HCT116 (cell line): Measurements from ENCODE around the gene EZH2. TPM values are rescaled to one million over a fixed set of nuclear protein-coding genes. Genes with fewer than 3 reads are reported as not detected.

Source experiments
- ATAC-seq: fragments of 200-7000 bp; cut with Tn5 transposase; 2 replicates; pipeline ENCODE4 v1.9.1; 2020; ENCODE audit warnings: mild to moderate bottlenecking, moderate library complexity
- BruUV-seq: library from RNA; stranded (reverse); fragments of 400-500 nt; replicated peaks from 2 replicates; lab custom pipeline; 2021; lab: Mats Ljungman, UMichigan
- CTCF ChIA-PET: fragments of 300-600 bp; sonication (Branson Sonifier 250); formaldehyde crosslinking; loops from one replicate; lab custom pipeline; 2021; ENCODE audit warnings: antibody characterized with exemption; lab: Charles Lee
- POLR2A ChIA-PET: fragments of 300-600, 350-600 bp; sonication (Branson Sonifier 250); formaldehyde crosslinking; loops from one replicate; lab custom pipeline; 2021; ENCODE audit warnings: antibody characterized with exemption; lab: Charles Lee
- RAD21 ChIA-PET, 2 experiments: fragments of 300-600 bp; sonication (Branson Sonifier 250); formaldehyde crosslinking; loops; one replicate each; lab custom pipeline; 2023; ENCODE audit warnings: low total read pairs in 2 of 2; ENCODE audit not compliant: uncharacterized antibody in 2 of 2, unreplicated experiment in 2 of 2, low non-redundant PET in 1 of 2; lab: Charles Lee
- DNase-seq: peaks from one replicate; pipeline ENCODE4 v3.0.0-alpha.2; 2010; ENCODE audit warnings: low read depth, low spot score
- H2AFZ ChIP-seq: fragments of 200-600 bp; shearing (Covaris generic), sonication (generic); 2 replicates; pipeline ENCODE4 v1.6.1; 2017; ENCODE audit warnings: low read depth, mixed run types, mixed read lengths, antibody characterized with exemption, low read length; ENCODE audit not compliant: poor library complexity, severe bottlenecking
- H3K27ac ChIP-seq: 2 replicates; pipeline ENCODE4 v1.5.1; 2012; ENCODE audit warnings: low read depth, low read length
- H3K27me3 ChIP-seq: fragments of 200-600 bp; sonication (generic); 2 replicates; pipeline ENCODE4 v1.6.1; 2016; ENCODE audit warnings: mixed run types, low read length, mixed read lengths; ENCODE audit not compliant: insufficient read depth
- H3K36me3 ChIP-seq, 2 experiments: fragments of 200-500 bp in 1 of 2; fragments of 200-600 bp in 1 of 2; sonication (Bioruptor generic) in 1 of 2; sonication (generic) in 1 of 2; 2 replicates each; pipeline versions ENCODE4 v1.5.1 to v1.6.1; 2014 to 2016; ENCODE audit warnings: low read length in 2 of 2, inconsistent platforms in 1 of 2, mixed read lengths in 1 of 2, mixed run types in 1 of 2; ENCODE audit not compliant: insufficient read depth in 2 of 2, control insufficient read depth in 1 of 2
- H3K4me1 ChIP-seq, 2 experiments: fragments of 200-600 bp in 1 of 2; sonication (generic) in 1 of 2; 2 replicates each; pipeline versions ENCODE4 v1.5.1 to v1.6.1; 2012 to 2017; ENCODE audit warnings: low read length in 2 of 2, inconsistent platforms in 1 of 2, mild to moderate bottlenecking in 1 of 2, mixed read lengths in 1 of 2, mixed run types in 1 of 2, moderate library complexity in 1 of 2; ENCODE audit not compliant: insufficient read depth in 2 of 2, control insufficient read depth in 1 of 2
- H3K4me2 ChIP-seq: fragments of 200-600 bp; sonication (generic); 2 replicates; pipeline ENCODE4 v1.6.1; 2017; ENCODE audit warnings: mixed run types, low read length, mixed read lengths
- H3K4me3 ChIP-seq, 2 experiments: fragments of 200-600 bp in 1 of 2; sonication (generic) in 1 of 2; replicated peaks in 1 of 2; 2 replicates each; pipeline ENCODE4 v1.5.1; 2011 to 2016; ENCODE audit warnings: low read length in 2 of 2, control low read depth in 1 of 2, low read depth in 1 of 2, mild to moderate bottlenecking in 1 of 2, mixed read lengths in 1 of 2, mixed run types in 1 of 2
- H3K79me2 ChIP-seq: fragments of 200-600 bp; sonication (generic); 2 replicates; pipeline ENCODE4 v1.6.1; 2017; ENCODE audit warnings: mild to moderate bottlenecking, mixed run types, low read length, moderate library complexity, mixed read lengths; ENCODE audit not compliant: insufficient read depth
- H3K9ac ChIP-seq: fragments of 200-600 bp; sonication (generic); 2 replicates; pipeline ENCODE4 v1.6.1; 2016; ENCODE audit warnings: low read length, mixed read lengths
- H3K9me2 ChIP-seq: fragments of 200-600 bp; sonication (generic), shearing (Covaris generic); 2 replicates; pipeline ENCODE4 v1.6.1; 2017; ENCODE audit warnings: mixed run types, mild to moderate bottlenecking, moderate library complexity; ENCODE audit not compliant: insufficient read depth
- H3K9me3 ChIP-seq, 2 experiments: fragments of 200-500 bp in 1 of 2; fragments of 200-600 bp in 1 of 2; sonication (Bioruptor generic) in 1 of 2; sonication (generic) in 1 of 2; 2 replicates each; pipeline ENCODE4 v1.6.1; 2014 to 2017; ENCODE audit warnings: low read length in 2 of 2, mixed read lengths in 2 of 2, inconsistent platforms in 1 of 2, low read depth in 1 of 2, mild to moderate bottlenecking in 1 of 2, mixed run types in 1 of 2, moderate library complexity in 1 of 2; ENCODE audit not compliant: control insufficient read depth in 1 of 2, insufficient read depth in 1 of 2
- H4K20me1 ChIP-seq: fragments of 200-600 bp; sonication (generic), shearing (Covaris generic); 2 replicates; pipeline ENCODE4 v1.6.1; 2017; ENCODE audit warnings: mixed run types, mild to moderate bottlenecking, moderate library complexity; ENCODE audit not compliant: insufficient read depth
- ATF3 ChIP-seq: IDR thresholded peaks from 2 replicates; pipeline ENCODE4 v1.6.1; 2012
- CBX3 ChIP-seq: IDR thresholded peaks from 2 replicates; pipeline ENCODE4 v1.6.1; 2012; ENCODE audit warnings: low read depth
- CEBPB ChIP-seq: IDR thresholded peaks from 2 replicates; pipeline ENCODE4 v1.6.1; 2012; ENCODE audit warnings: low read depth
- CTCF ChIP-seq, 3 experiments: fragments of 200-600 bp in 1 of 3; sonication (generic) in 1 of 3; IDR thresholded peaks in 2 of 3; conservative IDR thresholded peaks in 1 of 3; 2 replicates each; pipeline ENCODE4 v1.5.1; 2012 to 2017; ENCODE audit warnings: low read depth in 2 of 3, low read length in 2 of 3, antibody characterized with exemption in 1 of 3, borderline replicate concordance in 1 of 3, control low read depth in 1 of 3, mild to moderate bottlenecking in 1 of 3, mixed read lengths in 1 of 3, mixed run types in 1 of 3, moderate library complexity in 1 of 3; ENCODE audit not compliant: insufficient read depth in 1 of 3
- EGR1 ChIP-seq: IDR thresholded peaks from 2 replicates; pipeline ENCODE4 v1.6.1; 2012; ENCODE audit warnings: low read depth
- ELF1 ChIP-seq: IDR thresholded peaks from 2 replicates; pipeline ENCODE4 v1.6.1; 2012; ENCODE audit warnings: low read depth, borderline replicate concordance
- EZH2 ChIP-seq: fragments of 200-600 bp; sonication (generic); IDR thresholded peaks from 2 replicates; pipeline ENCODE4 v1.6.1; 2017; ENCODE audit warnings: antibody characterized with exemption, mixed run types
- EZH2phosphoT487 ChIP-seq: fragments of 200-600 bp; IDR thresholded peaks from 2 replicates; pipeline ENCODE4 v1.6.1; 2018; ENCODE audit warnings: antibody characterized with exemption, borderline replicate concordance
- FOSL1 ChIP-seq: IDR thresholded peaks from 2 replicates; pipeline ENCODE4 v1.6.1; 2012; ENCODE audit warnings: low read depth
- JUND ChIP-seq: IDR thresholded peaks from 2 replicates; pipeline ENCODE4 v1.6.1; 2012
- MAX ChIP-seq: IDR thresholded peaks from 2 replicates; pipeline ENCODE4 v1.6.1; 2012
- POLR2A ChIP-seq: IDR thresholded peaks from 2 replicates; pipeline ENCODE4 v1.7.0; 2011; ENCODE audit warnings: borderline replicate concordance; ENCODE audit not compliant: insufficient read depth, insufficient read length; ENCODE audit errors: extremely low read depth
- REST ChIP-seq: IDR thresholded peaks from 2 replicates; pipeline ENCODE4 v1.6.1; 2012; ENCODE audit warnings: low read depth
- SIN3A ChIP-seq: IDR thresholded peaks from 2 replicates; pipeline ENCODE4 v1.6.1; 2012; ENCODE audit warnings: low read depth
- SP1 ChIP-seq: IDR thresholded peaks from 2 replicates; pipeline ENCODE4 v1.6.1; 2012; ENCODE audit warnings: low read depth
- SRF ChIP-seq: IDR thresholded peaks from 2 replicates; pipeline ENCODE4 v1.6.1; 2012; ENCODE audit warnings: low read depth
- TCF7L2 ChIP-seq: IDR thresholded peaks from 2 replicates; pipeline ENCODE4 v1.7.0; 2011; ENCODE audit warnings: borderline replicate concordance, inconsistent platforms; ENCODE audit not compliant: insufficient read depth, insufficient read length; ENCODE audit errors: extremely low read depth
- YY1 ChIP-seq: IDR thresholded peaks from 2 replicates; pipeline ENCODE4 v1.6.1; 2011; ENCODE audit warnings: low read length, low read depth, moderate library complexity, mild to moderate bottlenecking; ENCODE audit not compliant: insufficient replicate concordance; ENCODE audit errors: extremely low read depth
- ZFX ChIP-seq: fragments of 450-650 bp; IDR thresholded peaks from 2 replicates; pipeline ENCODE4 v1.6.1; 2017
- ZNF274 ChIP-seq: fragments of 200-500 bp; sonication (Bioruptor generic); IDR thresholded peaks from 2 replicates; pipeline ENCODE4 v1.6.1; 2014; ENCODE audit warnings: mild to moderate bottlenecking, low read depth, low read length, inconsistent platforms
- intact Hi-C: fragments of 100-400 bp; cut with micrococcal nuclease; formaldehyde crosslinking; loops from 2 replicates; pipeline ENCODE4 v1.10.0; 2022
- total RNA-seq: library from RNA; stranded (reverse); gene quantifications from one replicate; pipeline ENCODE4 v1.2.1, GENCODE V29; 2021; ENCODE audit not compliant: unreplicated experiment

The EZH2 gene
- total RNA-seq, 1 experiment from 2014 or later = 55.2 TPM

- H3K36me3 ChIP-seq = no peaks in the 10 kb centered on the region
- no peaks in the 10 kb centered on the region for H4K20me1 ChIP-seq
- no peak overlapping the region for H3K9ac ChIP-seq
- no peak for DNase-seq
- no peaks in the 10 kb centered on the region for H3K79me2 ChIP-seq
- BruUV-seq = no TSS peak
- H3K9me2 ChIP-seq = 0 out of 2 replicates have a peak, but pooled peaks cover 4% of the 10 kb centered on the region
- no peak overlapping the region for H2AFZ ChIP-seq
- no peak for ATAC-seq
- no peaks in the 10 kb centered on the region for H3K4me1 ChIP-seq
- ChIA-PET RAD21 (interaction anchor here in 1 of 2 experiments (0.6 kb wide), 1 partner anchor 360 kb away, joined by 4 read pairs; no protein-coding TSS in a partner anchor), POLR2A (no interaction called here), CTCF (no interaction called here)
- no peaks in the 10 kb centered on the region for H3K9me3 ChIP-seq
- no peak overlapping the region for H3K4me3 ChIP-seq
- H3K4me2 ChIP-seq = no peak overlapping the region
- TF ChIP-seq CEBPB = no peak
- no peak for TF ChIP-seq FOSL1
- no peak for TF ChIP-seq ELF1
- no peak for TF ChIP-seq EZH2phosphoT487
- no peak for TF ChIP-seq CBX3
- TF ChIP-seq SP1 = no peak
- no peak for TF ChIP-seq JUND
- no peak for TF ChIP-seq CTCF (IDR thresholded peaks at IDR 0.05 in 2 of 3, conservative IDR thresholded peaks at IDR 0.05 in 1 of 3; ENCODE audit: borderline replicate concordance in 1 of 3, insufficient read depth in 1 of 3, low read depth in 2 of 3, low read length in 2 of 3)
- no peak for TF ChIP-seq POLR2A
- TF ChIP-seq TCF7L2 = no peak
- TF ChIP-seq EGR1 = no peak
- TF ChIP-seq SIN3A = no peak
- TF ChIP-seq REST = no peak
- TF ChIP-seq SRF = no peak
- no peak for TF ChIP-seq ZFX
- TF ChIP-seq ZNF274 = no peak
- no peak for TF ChIP-seq YY1
- no peak for TF ChIP-seq ATF3
- TF ChIP-seq EZH2 = no peak
- TF ChIP-seq MAX = no peak
- H3K27me3 ChIP-seq = no peaks in the 10 kb centered on the region
- intact Hi-C loops = no loop called here
- no peak overlapping the region for H3K27ac ChIP-seq
Measured at GRCh38 chr7:148929176-148929575, 45.1 kb upstream of the EZH2 start.
